Right lobe of liver (tissue), 6 donors: ENCODE data around the gene EEFSEC. TPM values are rescaled to one million over a fixed set of nuclear protein-coding genes. Genes with fewer than 3 reads are reported as not detected.

Experiments used
- ATAC-seq, 4 donors: fragments of 200-7000 bp; cut with Tn5 transposase; one replicate each; pipeline ENCODE4 v1.9.1; 2020; ENCODE audit warnings: mild to moderate bottlenecking in 4 of 4, moderate library complexity in 4 of 4
- DNase-seq, 3 donors: peaks; one replicate each; pipeline ENCODE4 v3.0.0-alpha.2; 2020
- H3K27ac ChIP-seq, 3 donors: fragments of 200-600 bp; one replicate each; pipeline ENCODE4 v1.8.0; 2022
- H3K27me3 ChIP-seq, 2 donors: fragments of 200-600 bp; one replicate each; pipeline ENCODE4 v1.8.0; 2022
- H3K36me3 ChIP-seq, 4 donors: fragments of 200-600 bp; sonication (generic) in 1 of 4; one replicate each; pipeline versions ENCODE4 v1.5.1 to v1.8.0; 2017 to 2022; ENCODE audit warnings: control low read depth in 1 of 4
- H3K4me1 ChIP-seq, 4 donors: fragments of 200-600 bp; sonication (generic) in 1 of 4; one replicate each; pipeline versions ENCODE4 v1.5.1 to v1.8.0; 2017 to 2022; ENCODE audit warnings: control low read depth in 1 of 4
- H3K4me3 ChIP-seq, 3 donors: fragments of 200-600 bp; one replicate each; pipeline ENCODE4 v1.8.0; 2022
- H3K9me3 ChIP-seq, 4 donors: fragments of 200-600 bp; sonication (generic) in 1 of 4; one replicate each; pipeline versions ENCODE4 v1.5.1 to v1.8.0; 2017 to 2022; ENCODE audit warnings: control low read depth in 1 of 4
- CTCF ChIP-seq, 4 donors: fragments of 200-600 bp in 3 of 4; fragments of 450-650 bp in 1 of 4; IDR thresholded peaks; one replicate each; pipeline versions ENCODE4 v1.5.1 to v1.8.0; 2016 to 2022; ENCODE audit warnings: antibody characterized with exemption in 4 of 4, mild to moderate bottlenecking in 2 of 4
- POLR2A ChIP-seq: fragments of 450-650 bp; IDR thresholded peaks from one replicate; pipeline ENCODE4 v1.6.1; 2017; ENCODE audit warnings: antibody characterized with exemption, mild to moderate bottlenecking
- WGBS: methylation state at CpG from one replicate; pipeline ENCODE4 v1.1.6; 2018; ENCODE audit warnings: low coverage, low lambda C conversion rate; ENCODE audit not compliant: insufficient coverage; ENCODE audit errors: missing lambda C conversion rate; 5-methylcytosine and 5-hydroxymethylcytosine counted together
- intact Hi-C, 2 donors: fragments of 100-400 bp; cut with DNase I; formaldehyde crosslinking; loops; one replicate each; pipeline versions ENCODE4 v1.11.2 to v1.14.1; 2022
- total RNA-seq, 6 experiments: library from RNA; depleted of rRNA in 2 of 6; stranded (reverse); fragments of >200 nt in 2 of 6; fragmentation: NEBNext Ultra II Directional in 3 of 6; extraction: Animal tissue kit (Norgen Biotek cat#: 25700) in 3 of 6; gene quantifications; one replicate each; pipeline versions ENCODE4 v1.1.0 to v1.2.4, GENCODE V29; 2016 to 2023
- donor health status: DM: no; HTN: yes; CAD: no.
- donor health status: DM: no; HTN: no; CAD: no.
- donor health status: DM: no; HTN: no; CAD: no.
- donor health status: DM: no; HTN: yes; CAD: no.
- donor health status: DM: no; HTN: yes; CAD: no.

Gene EEFSEC
- total RNA-seq, 6 experiments from 2014 or later = 10.1 to 24.0 (median 13.4) TPM

- no peaks in the 10 kb centered on the region for H3K9me3 ChIP-seq
- H3K4me1 ChIP-seq = peaks cover 0 to 18% (median 0%) of the 10 kb centered on the region in 4 donors
- no peak for ATAC-seq
- H3K27me3 ChIP-seq = no peaks in the 10 kb centered on the region
- WGBS = 100% methylated on average over 1 of the region's 5 CpGs
- intact Hi-C loops = no loop called here
- no peaks in the 10 kb centered on the region for H3K36me3 ChIP-seq
- DNase-seq = peak in 2 of 3 donors; percentile 7 to 31
- no peak for TF ChIP-seq CTCF (IDR thresholded peaks at IDR 0.05)
- TF ChIP-seq POLR2A = no peak
- H3K4me3 ChIP-seq = no peak overlapping the region
- H3K27ac ChIP-seq = no peak overlapping the region
These were observed 195.7 kb downstream of the EEFSEC start for GRCh38 chr3:128348805-128349531.

GRCh38 chr3:128349963-128350599, 196.8 kb downstream of the EEFSEC start:
- Histone ChIP-seq H3K36me3 (no peaks in the 10 kb centered on the region), H3K9me3 (no peaks in the 10 kb centered on the region), H3K4me1 (peaks cover 0 to 18% (median 0%) of the 10 kb centered on the region in 4 donors), H3K27me3 (no peaks in the 10 kb centered on the region), H3K4me3 (peak overlapping the region in 1 of 3 donors; percentile 3), H3K27ac (peak overlapping the region in 1 of 3 donors; percentile 45)
- 75% methylated on average over 4 of the region's 12 CpGs for WGBS
- intact Hi-C loops = no loop called here
- TF ChIP-seq POLR2A (no peak), CTCF (IDR thresholded peaks at IDR 0.05) (no peak)
- DNase-seq (peak; percentile 56 to 89 (median 87)), ATAC-seq (peak; percentile 87 to 98 (median 96))

GRCh38 chr3:128351546-128351945, 198.3 kb downstream of the EEFSEC start:
- no peak for ATAC-seq
- 80% methylated on average over 2 of the region's 7 CpGs for WGBS
- Histone ChIP-seq H3K27ac (no peak overlapping the region), H3K36me3 (no peaks in the 10 kb centered on the region), H3K9me3 (no peaks in the 10 kb centered on the region), H3K4me3 (no peak overlapping the region), H3K4me1 (peaks cover 0 to 18% (median 0%) of the 10 kb centered on the region in 4 donors), H3K27me3 (no peaks in the 10 kb centered on the region)
- TF ChIP-seq POLR2A (no peak), CTCF (IDR thresholded peaks at IDR 0.05) (no peak)
- DNase-seq = peak in 1 of 3 donors; percentile 34
- intact Hi-C loops = no loop called here

GRCh38 chr3:128352326-128352725, 199.0 kb downstream of the EEFSEC start:
- H3K27me3 ChIP-seq = no peaks in the 10 kb centered on the region
- no peaks in the 10 kb centered on the region for H3K9me3 ChIP-seq
- no peak overlapping the region for H3K27ac ChIP-seq
- H3K36me3 ChIP-seq = no peaks in the 10 kb centered on the region
- ATAC-seq = no peak
- peaks cover 0 to 18% (median 0%) of the 10 kb centered on the region in 4 donors for H3K4me1 ChIP-seq
- no peak for TF ChIP-seq CTCF (IDR thresholded peaks at IDR 0.05)
- no peak for TF ChIP-seq POLR2A
- no peak overlapping the region for H3K4me3 ChIP-seq
- intact Hi-C loops = no loop called here
- DNase-seq = peak in 1 of 3 donors; percentile 25
- WGBS = 80% methylated on average over 2 of the region's 8 CpGs
